Measurements from ENCODE around the gene HESX1.

HESX1 gene

DNA sequence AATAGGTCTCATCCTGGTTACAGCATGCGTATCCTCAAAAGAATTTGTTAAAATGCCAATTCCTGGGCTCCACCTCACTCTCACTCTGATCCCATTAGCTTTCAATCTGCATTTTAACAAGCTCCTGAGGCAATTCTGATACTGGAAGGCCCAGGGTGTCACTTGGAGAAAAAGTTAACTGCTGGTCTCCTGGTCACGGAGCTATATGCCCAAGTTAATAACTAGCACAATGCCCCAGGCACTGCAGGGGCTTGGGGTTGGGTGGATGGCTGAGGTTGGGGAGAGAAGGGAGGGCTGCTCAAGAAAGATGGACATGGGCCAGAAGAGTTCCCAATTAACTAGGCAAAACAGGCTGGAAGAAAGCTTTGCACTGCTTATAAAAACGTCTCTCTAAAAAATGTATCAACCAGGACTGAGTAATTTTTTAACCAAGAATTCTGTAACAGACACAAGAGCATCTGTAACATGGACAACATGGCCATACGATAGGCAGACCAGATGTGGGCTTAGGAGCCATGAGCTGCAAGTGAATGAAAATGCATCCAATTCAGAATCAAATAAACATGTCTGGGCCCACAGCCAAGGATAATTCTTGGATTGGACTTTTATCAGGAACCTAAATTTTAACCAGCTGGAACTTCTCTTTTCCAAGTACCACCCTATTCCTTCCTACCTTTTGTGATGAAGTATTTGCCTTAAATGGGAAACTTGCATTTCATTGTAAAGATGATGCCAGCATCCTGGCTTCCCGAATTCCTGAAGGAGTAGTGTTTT is 38.8 kb downstream of the HESX1 start:
- ATAC-seq, result no peak
- H3K4me1 Mint-ChIP-seq, result peaks cover 13% of the 10 kb centered on the region
- no peaks in the 10 kb centered on the region for H3K36me3 Mint-ChIP-seq (ENCODE audit: low read depth)
- peaks cover 48% of the 10 kb centered on the region for H3K27me3 Mint-ChIP-seq
- no peaks in the 10 kb centered on the region for H3K9me3 Mint-ChIP-seq
- H3K27ac Mint-ChIP-seq, result no peak overlapping the region
- no peak overlapping the region for H3K4me3 Mint-ChIP-seq
- no peak for DNase-seq

DNA sequence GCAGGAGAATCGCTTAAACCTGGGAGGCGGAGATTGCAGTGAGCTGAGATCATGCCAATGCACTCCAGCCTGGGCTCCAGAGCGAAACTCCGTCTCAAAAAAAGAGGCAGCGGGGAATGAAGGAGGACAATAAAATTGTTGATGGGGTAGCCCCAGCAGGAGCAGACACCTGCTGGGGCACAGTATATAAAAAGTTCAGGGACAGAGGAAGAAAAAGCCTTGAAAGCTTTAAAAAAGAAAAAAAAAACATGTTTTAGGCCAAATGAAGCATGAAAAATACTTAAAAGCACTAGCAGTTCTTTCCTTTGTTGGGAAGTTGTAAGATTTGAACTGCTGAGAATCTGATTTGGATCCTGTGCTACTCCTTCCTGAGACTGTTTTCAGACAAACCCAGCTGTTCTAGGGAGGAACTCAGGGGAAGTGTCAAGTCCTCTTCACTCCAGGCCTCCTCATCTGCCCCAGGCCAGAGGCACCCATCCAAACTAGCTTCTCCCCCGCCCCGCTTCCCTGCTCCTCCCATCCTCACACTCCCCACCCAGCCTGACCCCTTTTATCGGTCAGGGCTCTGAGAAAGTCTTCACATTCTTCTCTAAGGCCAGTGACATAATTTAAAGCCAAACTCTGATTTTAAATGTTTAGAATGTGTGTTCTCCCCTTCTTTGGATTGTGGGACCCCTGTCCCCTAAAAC is 39.6 kb downstream of the HESX1 start:
- Mint-ChIP-seq H3K27ac (no peak overlapping the region), H3K27me3 (peaks cover 48% of the 10 kb centered on the region), H3K4me3 (no peak overlapping the region), H3K9me3 (no peaks in the 10 kb centered on the region), H3K4me1 (peaks cover 12% of the 10 kb centered on the region), H3K36me3 (ENCODE audit: low read depth) (no peaks in the 10 kb centered on the region)
- ATAC-seq, result no peak
- DNase-seq, result no peak

GRCh38 chr3:57158813-57159738 is 40.7 kb downstream of the HESX1 start:
- Mint-ChIP-seq H3K27me3 (peaks cover 48% of the 10 kb centered on the region), H3K27ac (no peak overlapping the region), H3K36me3 (ENCODE audit: low read depth) (no peaks in the 10 kb centered on the region), H3K4me1 (peaks cover 8% of the 10 kb centered on the region), H3K9me3 (no peaks in the 10 kb centered on the region), H3K4me3 (no peak overlapping the region)
- no peak for DNase-seq
- ATAC-seq, result no peak

DNA sequence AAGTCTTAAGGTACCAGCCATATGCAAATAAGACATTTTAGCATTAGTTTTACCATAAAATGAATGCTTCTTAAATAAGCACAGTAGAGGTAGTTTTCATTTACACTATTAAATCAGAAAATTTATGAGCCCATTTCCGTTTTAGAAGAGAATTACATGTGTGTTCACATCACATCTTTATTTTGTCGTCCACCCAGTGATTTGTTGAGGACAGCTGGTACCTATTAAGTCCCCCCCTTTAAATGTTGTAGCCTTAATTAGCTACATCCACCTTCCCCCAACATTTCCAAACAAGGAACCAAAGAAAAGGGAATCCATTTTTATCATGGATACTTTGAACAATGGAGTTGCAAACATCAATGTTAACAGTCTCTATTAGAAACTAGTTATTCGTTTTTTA is 41.5 kb downstream of the HESX1 start:
- H3K27me3 Mint-ChIP-seq, result peaks cover 47% of the 10 kb centered on the region
- no peaks in the 10 kb centered on the region for H3K9me3 Mint-ChIP-seq
- DNase-seq, result no peak
- H3K27ac Mint-ChIP-seq, result no peak overlapping the region
- ATAC-seq, result no peak
- H3K36me3 Mint-ChIP-seq (ENCODE audit: low read depth), result no peaks in the 10 kb centered on the region
- peaks cover 7% of the 10 kb centered on the region for H3K4me1 Mint-ChIP-seq
- H3K4me3 Mint-ChIP-seq, result no peak overlapping the region

DNA sequence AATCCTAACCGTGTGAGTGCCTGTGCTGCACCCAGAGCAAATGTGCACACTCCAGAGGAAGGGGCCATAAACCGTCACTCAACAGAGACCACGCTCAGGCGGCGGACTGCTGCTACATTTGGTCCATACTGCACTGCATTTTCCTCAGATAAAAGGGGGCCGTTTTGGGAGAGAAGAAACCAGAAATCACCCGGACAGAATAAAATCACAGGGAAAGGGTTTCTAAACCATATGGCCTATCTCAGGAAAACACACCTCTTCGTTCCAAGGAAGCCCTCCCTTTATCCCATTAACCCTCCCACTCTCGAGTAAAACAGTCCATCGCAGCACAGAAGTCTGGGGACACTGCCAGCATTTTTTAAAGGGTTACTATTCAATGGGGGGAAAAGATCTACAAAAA is 42.2 kb downstream of the HESX1 start:
- DNase-seq (no peak), ATAC-seq (no peak)
- Mint-ChIP-seq H3K9me3 (no peaks in the 10 kb centered on the region), H3K27me3 (peaks cover 39% of the 10 kb centered on the region), H3K4me3 (no peak overlapping the region), H3K36me3 (ENCODE audit: low read depth) (no peaks in the 10 kb centered on the region), H3K27ac (no peak overlapping the region), H3K4me1 (peaks cover 7% of the 10 kb centered on the region)

DNA sequence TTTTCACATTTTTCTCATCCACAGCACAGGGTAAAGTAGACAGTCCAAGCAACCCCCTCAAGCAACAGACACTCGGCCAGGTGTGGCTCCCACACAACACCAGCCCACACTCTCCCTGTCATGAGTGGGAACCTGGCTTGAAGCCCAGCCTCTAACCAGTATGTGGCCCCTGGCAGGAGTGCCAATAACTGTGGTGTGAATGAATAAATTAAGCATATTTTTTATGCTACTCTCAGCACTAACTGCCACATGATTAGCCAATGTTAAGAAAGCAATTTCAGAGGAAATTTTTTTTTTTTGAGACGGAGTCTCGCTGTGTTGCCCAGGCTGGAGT is 44.5 kb downstream of the HESX1 start:
- Mint-ChIP-seq H3K9me3 (no peaks in the 10 kb centered on the region), H3K36me3 (ENCODE audit: low read depth) (no peaks in the 10 kb centered on the region), H3K27ac (no peak overlapping the region), H3K4me3 (no peak overlapping the region), H3K4me1 (peaks cover 7% of the 10 kb centered on the region), H3K27me3 (peaks cover 30% of the 10 kb centered on the region)
- no peak for DNase-seq
- ATAC-seq, result no peak

GRCh38 chr3:57154470-57155309 is 45.1 kb downstream of the HESX1 start:
- no peak for DNase-seq
- H3K27ac Mint-ChIP-seq, result no peak overlapping the region
- no peaks in the 10 kb centered on the region for H3K9me3 Mint-ChIP-seq
- H3K4me3 Mint-ChIP-seq, result no peak overlapping the region
- peaks cover 28% of the 10 kb centered on the region for H3K27me3 Mint-ChIP-seq
- H3K4me1 Mint-ChIP-seq, result peaks cover 7% of the 10 kb centered on the region
- H3K36me3 Mint-ChIP-seq (ENCODE audit: low read depth), result no peaks in the 10 kb centered on the region
- ATAC-seq, result no peak

- no peak overlapping the region for H3K4me3 Mint-ChIP-seq
- H3K36me3 Mint-ChIP-seq (ENCODE audit: low read depth), result no peaks in the 10 kb centered on the region
- H3K9me3 Mint-ChIP-seq, result no peaks in the 10 kb centered on the region
- ATAC-seq, result no peak
- no peak overlapping the region for H3K27ac Mint-ChIP-seq
- no peaks in the 10 kb centered on the region for H3K4me1 Mint-ChIP-seq
- H3K27me3 Mint-ChIP-seq, result peaks cover 27% of the 10 kb centered on the region
- no peak for DNase-seq
These were observed 47.3 kb downstream of the HESX1 start for GRCh38 chr3:57152151-57153143.

- DNase-seq (no peak), ATAC-seq (no peak)
- Mint-ChIP-seq H3K36me3 (ENCODE audit: low read depth) (no peaks in the 10 kb centered on the region), H3K4me3 (no peak overlapping the region), H3K9me3 (no peaks in the 10 kb centered on the region), H3K27ac (no peak overlapping the region), H3K4me1 (no peaks in the 10 kb centered on the region), H3K27me3 (peaks cover 22% of the 10 kb centered on the region)
These were observed 48.0 kb downstream of the HESX1 start for GRCh38 chr3:57151749-57152148.

DNA sequence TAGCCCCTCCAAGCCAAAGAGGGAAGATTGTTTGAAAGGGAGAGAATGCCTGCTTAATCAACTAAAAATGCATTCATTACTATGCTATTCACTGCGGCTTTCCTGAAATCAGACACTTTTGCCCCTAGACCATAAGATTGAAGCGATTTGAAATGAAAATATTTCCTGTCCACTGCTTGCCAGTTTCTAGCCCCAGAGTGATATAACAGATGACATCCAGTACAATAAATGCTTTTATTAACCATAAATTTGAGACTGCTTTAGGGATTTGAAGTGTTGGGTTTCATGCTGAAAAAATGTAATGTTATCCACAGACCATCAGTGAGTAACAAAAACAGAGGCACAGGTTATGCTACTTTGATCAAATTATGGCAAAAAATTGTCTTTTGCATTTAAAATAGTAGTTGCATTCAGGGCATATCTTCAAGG is 48.7 kb downstream of the HESX1 start:
- Mint-ChIP-seq H3K27me3 (peaks cover 19% of the 10 kb centered on the region), H3K9me3 (no peaks in the 10 kb centered on the region), H3K36me3 (ENCODE audit: low read depth) (no peaks in the 10 kb centered on the region), H3K4me3 (no peak overlapping the region), H3K27ac (no peak overlapping the region), H3K4me1 (no peaks in the 10 kb centered on the region)
- DNase-seq, result no peak
- no peak for ATAC-seq

GRCh38 chr3:57150113-57150581 is 49.6 kb downstream of the HESX1 start:
- Mint-ChIP-seq H3K27ac (no peak overlapping the region), H3K4me3 (no peak overlapping the region), H3K27me3 (peaks cover 14% of the 10 kb centered on the region), H3K36me3 (ENCODE audit: low read depth) (no peaks in the 10 kb centered on the region), H3K9me3 (no peaks in the 10 kb centered on the region), H3K4me1 (no peaks in the 10 kb centered on the region)
- no peak for DNase-seq
- ATAC-seq, result no peak
